ENCODE results near the gene C3orf20.

- TF ChIP-seq RCOR1 (IDR thresholded peaks at IDR 0.05; ENCODE audit: insufficient replicate concordance, low read length): no peak
- TF ChIP-seq RFX5 (IDR thresholded peaks at IDR 0.05; ENCODE audit: low read depth, low read length): no peak
- TF ChIP-seq, protein P1, sequence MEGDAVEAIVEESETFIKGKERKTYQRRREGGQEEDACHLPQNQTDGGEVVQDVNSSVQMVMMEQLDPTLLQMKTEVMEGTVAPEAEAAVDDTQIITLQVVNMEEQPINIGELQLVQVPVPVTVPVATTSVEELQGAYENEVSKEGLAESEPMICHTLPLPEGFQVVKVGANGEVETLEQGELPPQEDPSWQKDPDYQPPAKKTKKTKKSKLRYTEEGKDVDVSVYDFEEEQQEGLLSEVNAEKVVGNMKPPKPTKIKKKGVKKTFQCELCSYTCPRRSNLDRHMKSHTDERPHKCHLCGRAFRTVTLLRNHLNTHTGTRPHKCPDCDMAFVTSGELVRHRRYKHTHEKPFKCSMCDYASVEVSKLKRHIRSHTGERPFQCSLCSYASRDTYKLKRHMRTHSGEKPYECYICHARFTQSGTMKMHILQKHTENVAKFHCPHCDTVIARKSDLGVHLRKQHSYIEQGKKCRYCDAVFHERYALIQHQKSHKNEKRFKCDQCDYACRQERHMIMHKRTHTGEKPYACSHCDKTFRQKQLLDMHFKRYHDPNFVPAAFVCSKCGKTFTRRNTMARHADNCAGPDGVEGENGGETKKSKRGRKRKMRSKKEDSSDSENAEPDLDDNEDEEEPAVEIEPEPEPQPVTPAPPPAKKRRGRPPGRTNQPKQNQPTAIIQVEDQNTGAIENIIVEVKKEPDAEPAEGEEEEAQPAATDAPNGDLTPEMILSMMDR (conservative IDR thresholded peaks at IDR 0.05; ENCODE audit: low read depth, low read length): no peak
- TF ChIP-seq BHLHE40 (IDR thresholded peaks at IDR 0.05; ENCODE audit: low read depth, low read length): no peak
- TF ChIP-seq RAD21 (IDR thresholded peaks at IDR 0.05; ENCODE audit: low read length): no peak
- no peak for TF ChIP-seq USF2 (IDR thresholded peaks at IDR 0.05; ENCODE audit: low read depth, low read length)
- TF ChIP-seq POLR2A (IDR thresholded peaks at IDR 0.05; ENCODE audit: low read depth, low read length): no peak
- TF ChIP-seq SMC3 (IDR thresholded peaks at IDR 0.05; ENCODE audit: low read depth, low read length): no peak
- no peak for TF ChIP-seq CEBPB (IDR thresholded peaks at IDR 0.05; ENCODE audit: low read depth, low read length)
- TF ChIP-seq ELK1 (IDR thresholded peaks at IDR 0.05; ENCODE audit: borderline replicate concordance, low read depth, low read length): no peak
- TF ChIP-seq MAZ (IDR thresholded peaks at IDR 0.05; ENCODE audit: borderline replicate concordance, low read depth, low read length): no peak
- no peak for TF ChIP-seq MAFK (IDR thresholded peaks at IDR 0.05; ENCODE audit: low read depth, low read length)
- no peak for TF ChIP-seq CHD1 (IDR thresholded peaks at IDR 0.05; ENCODE audit: low read depth, low read length)
- TF ChIP-seq FOS (IDR thresholded peaks at IDR 0.05; ENCODE audit: low read depth, low read length): no peak
Measured at GRCh38 chr3:14769544-14770325, 94.8 kb downstream of the C3orf20 start.
